Measurements from ENCODE around the gene SPN.
"Not testable (repeated sequence)": the region's sequence is repeated elsewhere in the genome, so short reads cannot be mapped to it uniquely, and the experiment has no call there.

Gene SPN, protein sequence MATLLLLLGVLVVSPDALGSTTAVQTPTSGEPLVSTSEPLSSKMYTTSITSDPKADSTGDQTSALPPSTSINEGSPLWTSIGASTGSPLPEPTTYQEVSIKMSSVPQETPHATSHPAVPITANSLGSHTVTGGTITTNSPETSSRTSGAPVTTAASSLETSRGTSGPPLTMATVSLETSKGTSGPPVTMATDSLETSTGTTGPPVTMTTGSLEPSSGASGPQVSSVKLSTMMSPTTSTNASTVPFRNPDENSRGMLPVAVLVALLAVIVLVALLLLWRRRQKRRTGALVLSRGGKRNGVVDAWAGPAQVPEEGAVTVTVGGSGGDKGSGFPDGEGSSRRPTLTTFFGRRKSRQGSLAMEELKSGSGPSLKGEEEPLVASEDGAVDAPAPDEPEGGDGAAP

DNA sequence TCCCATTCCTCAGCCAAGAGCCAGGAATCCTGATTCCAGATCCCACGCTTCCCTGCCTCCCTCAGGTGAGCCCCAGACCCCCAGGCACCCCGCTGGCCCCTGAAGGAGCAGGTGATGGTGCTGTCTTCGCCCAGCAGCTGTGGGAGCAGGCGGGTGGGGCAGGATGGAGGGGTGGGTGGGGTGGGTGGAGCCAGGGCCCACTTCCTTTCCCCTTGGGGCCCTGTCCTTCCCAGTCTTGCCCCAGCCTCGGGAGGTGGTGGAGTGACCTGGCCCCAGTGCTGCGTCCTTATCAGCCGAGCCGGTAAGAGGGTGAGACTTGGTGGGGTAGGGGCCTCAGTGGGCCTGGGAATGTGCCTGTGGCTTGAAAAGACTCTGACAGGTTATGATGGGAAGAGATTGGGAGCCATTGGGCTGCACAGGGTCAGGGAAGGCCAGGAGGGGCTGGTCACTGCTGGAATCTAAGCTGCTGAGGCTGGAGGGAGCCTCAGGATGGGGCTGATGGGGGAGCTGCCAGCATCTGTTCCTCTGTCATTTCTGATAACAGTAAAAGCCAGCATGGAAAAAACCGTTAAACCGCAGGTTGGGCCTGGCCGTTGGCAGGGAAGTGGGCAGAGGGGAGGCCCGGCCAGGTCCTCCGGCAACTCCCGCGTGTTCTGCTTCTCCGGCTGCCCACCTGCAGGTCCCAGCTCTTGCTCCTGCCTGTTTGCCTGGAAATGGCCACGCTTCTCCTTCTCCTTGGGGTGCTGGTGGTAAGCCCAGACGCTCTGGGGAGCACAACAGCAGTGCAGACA lies at the start of gene SPN:
Gene SPN (plus strand): TSS at position 232 of the 791 bp plus-strand sequence. CDS start 482 bp downstream, at position 714.
- H3K4me3 ChIP-seq (replicated peaks; ENCODE audit: low read depth, low read length) = no peak within 1 kb of the TSS
- DNase-seq (ENCODE audit: extremely low read depth, low read depth) = no peak
- TF ChIP-seq, protein P1, sequence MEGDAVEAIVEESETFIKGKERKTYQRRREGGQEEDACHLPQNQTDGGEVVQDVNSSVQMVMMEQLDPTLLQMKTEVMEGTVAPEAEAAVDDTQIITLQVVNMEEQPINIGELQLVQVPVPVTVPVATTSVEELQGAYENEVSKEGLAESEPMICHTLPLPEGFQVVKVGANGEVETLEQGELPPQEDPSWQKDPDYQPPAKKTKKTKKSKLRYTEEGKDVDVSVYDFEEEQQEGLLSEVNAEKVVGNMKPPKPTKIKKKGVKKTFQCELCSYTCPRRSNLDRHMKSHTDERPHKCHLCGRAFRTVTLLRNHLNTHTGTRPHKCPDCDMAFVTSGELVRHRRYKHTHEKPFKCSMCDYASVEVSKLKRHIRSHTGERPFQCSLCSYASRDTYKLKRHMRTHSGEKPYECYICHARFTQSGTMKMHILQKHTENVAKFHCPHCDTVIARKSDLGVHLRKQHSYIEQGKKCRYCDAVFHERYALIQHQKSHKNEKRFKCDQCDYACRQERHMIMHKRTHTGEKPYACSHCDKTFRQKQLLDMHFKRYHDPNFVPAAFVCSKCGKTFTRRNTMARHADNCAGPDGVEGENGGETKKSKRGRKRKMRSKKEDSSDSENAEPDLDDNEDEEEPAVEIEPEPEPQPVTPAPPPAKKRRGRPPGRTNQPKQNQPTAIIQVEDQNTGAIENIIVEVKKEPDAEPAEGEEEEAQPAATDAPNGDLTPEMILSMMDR (IDR thresholded peaks at IDR 0.05; ENCODE audit: low read depth, low read length, missing control alignments) = no peak

GRCh38 chr16:29613307-29614057 lies 49.6 kb upstream of the SPN start:
- H3K4me3 ChIP-seq (replicated peaks; ENCODE audit: low read depth, low read length) = peak overlapping the region; percentile 70
- not testable (repeated sequence) for DNase-seq (ENCODE audit: extremely low read depth, low read depth)

- H3K4me3 ChIP-seq (replicated peaks; ENCODE audit: low read depth, low read length); DNase-seq (ENCODE audit: extremely low read depth, low read depth): not testable (repeated sequence)
These were observed 48.2 kb upstream of the SPN start for GRCh38 chr16:29614691-29615314.

GRCh38 chr16:29616127-29616526 lies 46.9 kb upstream of the SPN start:
- not testable (repeated sequence) for DNase-seq (ENCODE audit: extremely low read depth, low read depth)

GRCh38 chr16:29620591-29620990 lies 42.5 kb upstream of the SPN start:
- DNase-seq (ENCODE audit: extremely low read depth, low read depth); H3K4me3 ChIP-seq (replicated peaks; ENCODE audit: low read depth, low read length): not testable (repeated sequence)

More at GRCh38 chr16:29616127-29616526, 46.9 kb upstream of the SPN start:
- not testable (repeated sequence) for H3K4me3 ChIP-seq (replicated peaks; ENCODE audit: low read depth, low read length)

DNA sequence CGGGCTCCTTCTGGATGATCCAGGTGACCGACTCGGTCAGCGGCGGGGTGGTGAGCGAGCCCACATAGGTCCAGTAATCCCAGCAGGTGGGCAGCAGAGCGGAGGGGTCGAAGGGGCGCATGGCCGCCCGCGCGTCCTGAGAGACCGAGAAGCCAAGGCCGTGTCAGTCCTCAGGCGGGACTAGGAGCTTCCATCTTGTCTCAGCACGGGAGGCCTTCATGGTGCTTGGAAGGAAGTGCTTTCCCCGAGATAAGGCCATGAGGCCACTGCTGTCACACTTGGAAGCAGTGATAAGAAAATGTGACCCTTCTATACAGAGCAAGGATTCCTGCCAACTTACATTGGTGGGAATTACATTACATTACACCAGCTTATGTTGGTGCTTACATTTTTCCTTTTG lies 40.3 kb upstream of the SPN start:
- H3K4me3 ChIP-seq (replicated peaks; ENCODE audit: low read depth, low read length); DNase-seq (ENCODE audit: extremely low read depth, low read depth): not testable (repeated sequence)

DNA sequence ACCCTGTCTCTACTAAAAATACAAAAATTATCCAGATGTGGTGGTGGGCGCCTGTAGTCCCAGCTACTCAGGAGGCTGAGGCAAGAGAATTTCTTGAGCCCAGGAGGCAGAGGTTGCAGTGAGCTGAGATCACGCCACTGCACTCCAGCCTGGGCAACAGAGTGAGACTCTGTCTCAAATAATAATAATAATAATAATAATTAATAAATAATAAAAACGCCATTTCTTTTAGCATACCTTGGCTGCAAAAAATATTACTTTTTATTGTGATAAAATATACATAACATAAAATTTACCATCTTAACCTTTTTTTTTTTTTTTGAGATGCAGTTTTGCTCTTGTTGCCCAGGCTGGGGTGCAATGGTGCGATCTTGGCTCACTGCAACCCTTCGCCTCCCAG lies 39.8 kb upstream of the SPN start:
- not testable (repeated sequence) for H3K4me3 ChIP-seq (replicated peaks; ENCODE audit: low read depth, low read length); DNase-seq (ENCODE audit: extremely low read depth, low read depth)

GRCh38 chr16:29625114-29625513 lies 37.9 kb upstream of the SPN start:
- not testable (repeated sequence) for DNase-seq (ENCODE audit: extremely low read depth, low read depth); H3K4me3 ChIP-seq (replicated peaks; ENCODE audit: low read depth, low read length)

DNA sequence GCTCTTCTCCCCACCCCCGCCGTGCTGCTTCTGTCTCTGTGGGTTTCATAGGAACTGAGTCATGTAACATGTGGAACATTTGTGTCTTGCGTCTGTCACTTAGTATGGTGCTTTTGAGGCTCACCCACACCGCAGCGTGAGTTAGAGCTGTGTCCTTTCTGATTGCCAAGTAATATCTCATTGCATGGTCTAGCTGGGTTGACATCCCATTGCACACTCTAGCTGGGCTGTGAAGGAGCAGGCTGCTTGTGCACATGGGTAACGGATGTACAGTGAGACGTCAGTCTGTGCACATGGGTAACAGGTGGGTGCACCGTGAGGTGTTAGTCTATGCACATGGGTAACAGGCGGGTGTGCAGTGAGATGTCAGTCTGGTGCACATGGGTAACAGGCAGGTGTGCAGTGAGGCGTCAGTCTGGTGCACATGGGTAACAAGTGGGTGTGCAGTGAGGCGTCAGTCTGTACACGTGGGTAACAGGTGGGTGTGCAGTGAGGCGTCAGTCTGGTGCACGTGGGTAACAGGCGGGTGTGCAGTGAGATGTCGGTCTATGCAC lies 36.2 kb upstream of the SPN start:
- H3K4me3 ChIP-seq (replicated peaks; ENCODE audit: low read depth, low read length); DNase-seq (ENCODE audit: extremely low read depth, low read depth): not testable (repeated sequence)

DNA sequence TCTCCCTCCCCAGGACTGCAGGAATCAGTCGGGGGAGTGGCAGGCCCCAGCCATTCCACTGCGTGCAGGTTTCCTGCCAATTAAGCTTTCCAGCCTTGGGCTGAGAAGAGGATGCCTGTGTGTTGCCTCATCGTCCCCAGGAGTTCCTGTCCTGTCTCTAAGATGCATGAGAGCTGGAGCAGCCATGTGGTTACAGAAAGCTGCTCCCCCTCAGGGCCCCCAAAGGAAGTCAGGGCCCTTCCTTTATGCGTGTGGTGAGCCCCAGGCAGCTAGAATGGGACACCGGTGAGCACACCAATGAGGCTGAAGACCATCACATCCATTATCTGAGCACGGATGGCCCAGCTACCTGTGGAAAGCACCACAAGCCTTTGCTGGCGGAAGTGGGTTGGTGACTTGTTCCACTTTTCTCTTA lies 35.4 kb upstream of the SPN start:
- not testable (repeated sequence) for DNase-seq (ENCODE audit: extremely low read depth, low read depth); H3K4me3 ChIP-seq (replicated peaks; ENCODE audit: low read depth, low read length)

DNA sequence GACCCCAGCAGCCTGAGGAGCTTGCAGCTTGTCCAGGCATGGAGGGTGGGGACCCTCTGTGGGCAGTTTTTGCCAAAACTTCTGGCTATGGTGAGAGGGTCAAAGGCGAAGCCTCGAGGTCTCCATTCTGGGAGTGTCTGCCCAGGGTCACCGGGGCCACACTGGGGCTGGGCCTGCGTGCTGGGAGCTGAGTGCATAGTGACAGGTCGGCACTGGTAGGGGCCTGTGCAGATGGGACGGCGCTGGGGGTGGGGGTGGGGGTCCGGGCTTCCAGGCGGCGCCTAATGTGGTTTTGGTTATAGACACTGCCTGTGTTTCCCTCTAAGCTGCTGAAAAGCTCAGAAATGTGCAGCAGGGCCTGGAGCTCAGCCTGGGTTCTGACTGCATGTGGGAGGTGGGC lies 34.3 kb upstream of the SPN start:
- not testable (repeated sequence) for H3K4me3 ChIP-seq (replicated peaks; ENCODE audit: low read depth, low read length); DNase-seq (ENCODE audit: extremely low read depth, low read depth)

DNA sequence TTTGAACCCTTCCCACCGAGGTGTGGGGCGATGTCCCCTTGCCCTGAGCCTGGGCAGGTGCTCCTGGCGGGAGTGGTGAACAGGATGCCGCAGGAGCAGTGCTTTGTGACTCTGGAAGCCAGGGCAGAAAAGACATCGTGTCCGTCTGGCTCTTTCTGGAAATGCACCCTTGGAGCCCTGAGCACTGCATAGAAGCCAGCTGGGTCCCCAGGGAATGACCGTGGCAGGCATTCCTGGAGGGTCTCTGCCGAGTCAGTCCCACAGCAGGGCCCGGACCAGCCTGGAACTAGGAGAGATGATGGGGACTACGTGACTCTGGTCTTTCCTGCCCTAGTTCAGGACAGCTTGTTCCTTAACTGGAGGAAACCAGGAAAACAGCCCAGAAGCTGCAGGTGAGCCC lies 33.7 kb upstream of the SPN start:
- DNase-seq (ENCODE audit: extremely low read depth, low read depth); H3K4me3 ChIP-seq (replicated peaks; ENCODE audit: low read depth, low read length): not testable (repeated sequence)

- H3K4me3 ChIP-seq (replicated peaks; ENCODE audit: low read depth, low read length); DNase-seq (ENCODE audit: extremely low read depth, low read depth): not testable (repeated sequence)
These were observed 31.4 kb upstream of the SPN start for GRCh38 chr16:29631658-29632057.

DNA sequence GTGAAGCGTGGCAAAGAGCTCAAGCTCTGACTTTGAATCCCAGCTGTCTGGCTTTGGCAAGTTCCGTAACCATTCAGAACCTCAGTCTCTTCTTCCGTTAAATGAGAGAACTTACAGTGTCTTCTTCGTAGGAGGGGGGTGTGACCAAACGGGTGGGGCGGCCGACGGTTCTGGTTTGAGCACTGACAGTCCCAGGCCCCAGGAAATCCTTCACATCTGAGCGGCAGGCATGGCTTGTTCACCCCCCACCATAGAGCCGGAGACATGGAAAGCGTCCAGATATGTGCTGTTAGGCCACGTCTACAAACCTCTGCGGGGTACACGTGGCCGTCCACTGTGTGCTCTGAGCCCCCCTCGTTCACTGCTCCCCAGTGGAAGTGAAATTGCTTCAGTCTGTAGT lies 27.1 kb upstream of the SPN start:
- not testable (repeated sequence) for H3K4me3 ChIP-seq (replicated peaks; ENCODE audit: low read depth, low read length); DNase-seq (ENCODE audit: extremely low read depth, low read depth)

GRCh38 chr16:29636368-29636767 lies 26.7 kb upstream of the SPN start:
- H3K4me3 ChIP-seq (replicated peaks; ENCODE audit: low read depth, low read length); DNase-seq (ENCODE audit: extremely low read depth, low read depth): not testable (repeated sequence)

- not testable (repeated sequence) for H3K4me3 ChIP-seq (replicated peaks; ENCODE audit: low read depth, low read length); DNase-seq (ENCODE audit: extremely low read depth, low read depth)
These were observed 24.3 kb upstream of the SPN start for GRCh38 chr16:29638751-29639150.
